ENCODE results near the gene CCT3. TPM values are rescaled to one million over a fixed set of nuclear protein-coding genes. Genes with fewer than 3 reads are reported as not detected.

CCT3 gene
- total and polyA plus RNA-seq, 2 experiments from 2014 or later, result 245 to 287 TPM

GRCh38 chr1:156367383-156368156 is 29.5 kb upstream of the CCT3 start:
- no peak overlapping the region for H3K27ac ChIP-seq
- H3K4me3 ChIP-seq, result no peak overlapping the region
- H3K36me3 ChIP-seq, result no peaks in the 10 kb centered on the region
- H3K9me3 ChIP-seq (ENCODE audit: low read depth), result no peaks in the 10 kb centered on the region
- DNase-seq (ENCODE audit: low read depth in 1 of 2, low spot score in 1 of 2), result no peak
- peaks cover 17% of the 10 kb centered on the region for H3K27me3 ChIP-seq
- TF ChIP-seq, protein P1, sequence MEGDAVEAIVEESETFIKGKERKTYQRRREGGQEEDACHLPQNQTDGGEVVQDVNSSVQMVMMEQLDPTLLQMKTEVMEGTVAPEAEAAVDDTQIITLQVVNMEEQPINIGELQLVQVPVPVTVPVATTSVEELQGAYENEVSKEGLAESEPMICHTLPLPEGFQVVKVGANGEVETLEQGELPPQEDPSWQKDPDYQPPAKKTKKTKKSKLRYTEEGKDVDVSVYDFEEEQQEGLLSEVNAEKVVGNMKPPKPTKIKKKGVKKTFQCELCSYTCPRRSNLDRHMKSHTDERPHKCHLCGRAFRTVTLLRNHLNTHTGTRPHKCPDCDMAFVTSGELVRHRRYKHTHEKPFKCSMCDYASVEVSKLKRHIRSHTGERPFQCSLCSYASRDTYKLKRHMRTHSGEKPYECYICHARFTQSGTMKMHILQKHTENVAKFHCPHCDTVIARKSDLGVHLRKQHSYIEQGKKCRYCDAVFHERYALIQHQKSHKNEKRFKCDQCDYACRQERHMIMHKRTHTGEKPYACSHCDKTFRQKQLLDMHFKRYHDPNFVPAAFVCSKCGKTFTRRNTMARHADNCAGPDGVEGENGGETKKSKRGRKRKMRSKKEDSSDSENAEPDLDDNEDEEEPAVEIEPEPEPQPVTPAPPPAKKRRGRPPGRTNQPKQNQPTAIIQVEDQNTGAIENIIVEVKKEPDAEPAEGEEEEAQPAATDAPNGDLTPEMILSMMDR (IDR thresholded peaks at IDR 0.05; ENCODE audit: low read depth, low read length), result no peak
- no peaks in the 10 kb centered on the region for H3K4me1 ChIP-seq (ENCODE audit: low read depth)

GRCh38 chr1:156366378-156367166 is 28.5 kb upstream of the CCT3 start:
- Histone ChIP-seq H3K4me1 (ENCODE audit: low read depth) (no peaks in the 10 kb centered on the region), H3K27ac (no peak overlapping the region), H3K9me3 (ENCODE audit: low read depth) (no peaks in the 10 kb centered on the region), H3K4me3 (no peak overlapping the region), H3K36me3 (no peaks in the 10 kb centered on the region), H3K27me3 (peaks cover 14% of the 10 kb centered on the region)
- DNase-seq (ENCODE audit: low read depth in 1 of 2, low spot score in 1 of 2), result no peak
- TF ChIP-seq, protein P1 (IDR thresholded peaks at IDR 0.05; ENCODE audit: low read depth, low read length), result no peak

- DNase-seq (ENCODE audit: low read depth in 1 of 2, low spot score in 1 of 2), result no peak
- TF ChIP-seq, protein P1 (IDR thresholded peaks at IDR 0.05; ENCODE audit: low read depth, low read length), result no peak
- H3K27me3 ChIP-seq, result peaks cover 14% of the 10 kb centered on the region
- no peaks in the 10 kb centered on the region for H3K4me1 ChIP-seq (ENCODE audit: low read depth)
- no peaks in the 10 kb centered on the region for H3K9me3 ChIP-seq (ENCODE audit: low read depth)
- H3K4me3 ChIP-seq, result no peak overlapping the region
- H3K36me3 ChIP-seq, result no peaks in the 10 kb centered on the region
- H3K27ac ChIP-seq, result no peak overlapping the region
Measured at GRCh38 chr1:156365754-156366153, 27.7 kb upstream of the CCT3 start.

DNA sequence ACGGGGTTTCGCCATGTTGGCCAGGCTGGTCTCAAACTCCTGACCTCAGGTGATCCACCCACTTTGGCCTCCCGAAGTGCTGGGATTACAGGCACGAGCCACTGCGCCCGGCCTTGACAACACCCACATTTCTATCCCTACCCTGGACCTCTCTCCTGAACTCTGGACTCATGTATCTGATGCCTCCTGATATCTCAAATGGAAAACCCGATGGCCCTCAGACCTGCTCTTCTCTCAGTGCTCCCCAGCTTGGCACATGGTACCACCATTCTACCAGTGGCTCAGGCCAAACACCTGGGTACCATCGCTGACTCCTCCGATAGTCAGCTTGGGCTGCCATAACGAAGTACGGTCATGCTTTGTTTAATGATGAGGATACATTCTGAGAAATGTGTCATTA is 22.4 kb upstream of the CCT3 start:
- TF ChIP-seq, protein P1 (IDR thresholded peaks at IDR 0.05; ENCODE audit: low read depth, low read length), result no peak
- Histone ChIP-seq H3K4me1 (ENCODE audit: low read depth) (no peaks in the 10 kb centered on the region), H3K9me3 (ENCODE audit: low read depth) (no peaks in the 10 kb centered on the region), H3K27ac (no peak overlapping the region), H3K36me3 (no peaks in the 10 kb centered on the region), H3K27me3 (peaks cover 3% of the 10 kb centered on the region), H3K4me3 (no peak overlapping the region)
- DNase-seq (ENCODE audit: low read depth in 1 of 2, low spot score in 1 of 2), result no peak

DNA sequence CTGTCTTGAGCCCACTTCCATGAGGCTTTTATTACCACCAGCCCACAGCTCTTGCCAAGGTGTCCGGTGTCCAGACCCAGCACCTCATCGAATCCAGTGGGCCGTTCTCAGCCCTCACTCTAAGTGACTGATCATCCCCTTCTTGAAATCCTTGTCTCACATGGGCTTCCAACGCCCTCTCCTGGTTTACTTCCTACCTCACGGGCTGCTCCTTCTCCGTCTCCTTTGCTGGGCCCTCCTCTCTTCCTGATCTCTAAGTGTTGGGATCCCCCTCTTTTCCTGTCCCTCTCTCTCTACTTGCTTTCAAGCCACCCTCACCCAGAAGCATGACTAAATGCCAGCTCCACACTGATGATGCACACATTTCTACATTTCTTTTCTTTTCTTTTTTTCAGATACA is 21.9 kb upstream of the CCT3 start:
- H3K36me3 ChIP-seq, result no peaks in the 10 kb centered on the region
- H3K9me3 ChIP-seq (ENCODE audit: low read depth), result no peaks in the 10 kb centered on the region
- TF ChIP-seq, protein P1 (IDR thresholded peaks at IDR 0.05; ENCODE audit: low read depth, low read length), result peak; percentile 47
- H3K4me3 ChIP-seq, result no peak overlapping the region
- peaks cover 3% of the 10 kb centered on the region for H3K27me3 ChIP-seq
- H3K27ac ChIP-seq, result no peak overlapping the region
- no peaks in the 10 kb centered on the region for H3K4me1 ChIP-seq (ENCODE audit: low read depth)
- DNase-seq (ENCODE audit: low read depth in 1 of 2, low spot score in 1 of 2), result peak; percentile 37 to 51

Data from cardiac muscle cell (in vitro differentiated cells and primary cell).